H9 (cell line): ENCODE measurements around the gene PTGIR. TPM values are rescaled to one million over a fixed set of nuclear protein-coding genes. Genes with fewer than 3 reads are reported as not detected.
A peak's percentile ranks its signal among the peaks of the same experiment; 100 is the strongest.

Source experiments
- DNase-seq: peaks from one replicate; pipeline ENCODE4 v3.0.0-alpha.2; 2017
- H2AFZ ChIP-seq: one replicate; pipeline ENCODE4 v1.6.1; 2013; ENCODE audit warnings: mild to moderate bottlenecking, low read length, control low read depth, moderate library complexity
- H2AK5ac ChIP-seq: 2 replicates; pipeline ENCODE4 v1.6.1; 2013; ENCODE audit warnings: low read length, control low read depth, mixed read lengths; ENCODE audit not compliant: insufficient read length
- H2BK120ac ChIP-seq: one replicate; pipeline ENCODE4 v1.6.1; 2013; ENCODE audit warnings: low read depth, mild to moderate bottlenecking, low read length, control low read depth, inconsistent platforms; ENCODE audit not compliant: poor library complexity, severe bottlenecking
- H2BK12ac ChIP-seq: 2 replicates; pipeline ENCODE4 v1.6.1; 2013; ENCODE audit warnings: low read length, control low read depth, mixed read lengths, low read depth; ENCODE audit not compliant: insufficient read length
- H2BK15ac ChIP-seq: 2 replicates; pipeline ENCODE4 v1.6.1; 2013; ENCODE audit warnings: low read depth, low read length, control low read depth
- H2BK20ac ChIP-seq: one replicate; pipeline ENCODE4 v1.6.1; 2013; ENCODE audit warnings: low read depth, mild to moderate bottlenecking, low read length, control low read depth, inconsistent platforms; ENCODE audit not compliant: poor library complexity, severe bottlenecking
- H2BK5ac ChIP-seq: 2 replicates; pipeline ENCODE4 v1.6.1; 2013; ENCODE audit warnings: low read length, control low read depth, mixed read lengths; ENCODE audit not compliant: insufficient read length
- H3K14ac ChIP-seq: 2 replicates; pipeline ENCODE4 v1.6.1; 2013; ENCODE audit warnings: low read length, control low read depth; ENCODE audit not compliant: insufficient read depth
- H3K18ac ChIP-seq: 2 replicates; pipeline ENCODE4 v1.6.1; 2013; ENCODE audit warnings: low read depth, mild to moderate bottlenecking, mixed read lengths, low read length, control low read depth; ENCODE audit not compliant: insufficient read length
- H3K23ac ChIP-seq: 2 replicates; pipeline ENCODE4 v1.6.1; 2013; ENCODE audit warnings: low read length, control low read depth, mixed read lengths, low read depth; ENCODE audit not compliant: insufficient read length
- H3K23me2 ChIP-seq: 2 replicates; pipeline ENCODE4 v1.6.1; 2013; ENCODE audit warnings: low read depth, mild to moderate bottlenecking, mixed read lengths, low read length, control low read depth; ENCODE audit not compliant: insufficient read length, poor library complexity, severe bottlenecking
- H3K27ac ChIP-seq: 2 replicates; pipeline ENCODE4 v1.5.1; 2013; ENCODE audit warnings: low read length, control low read depth, mixed read lengths, low read depth; ENCODE audit not compliant: insufficient read length
- H3K27me3 ChIP-seq: 2 replicates; pipeline ENCODE4 v1.6.1; 2013; ENCODE audit warnings: low read length, control low read depth, inconsistent platforms; ENCODE audit not compliant: insufficient read depth
- H3K4ac ChIP-seq: 2 replicates; pipeline ENCODE4 v1.6.1; 2013; ENCODE audit warnings: low read depth, mild to moderate bottlenecking, control low read depth, inconsistent platforms, low read length, moderate library complexity
- H3K4me1 ChIP-seq: 2 replicates; pipeline ENCODE4 v1.6.1; 2013; ENCODE audit warnings: low read length, control low read depth, inconsistent platforms; ENCODE audit not compliant: insufficient read depth
- H3K4me2 ChIP-seq: 2 replicates; pipeline ENCODE4 v1.6.1; 2013; ENCODE audit warnings: low read length, control low read depth, mixed read lengths; ENCODE audit not compliant: insufficient read length, insufficient read depth
- H3K56ac ChIP-seq: 2 replicates; pipeline ENCODE4 v1.6.1; 2013; ENCODE audit warnings: low read depth, mild to moderate bottlenecking, mixed read lengths, low read length, control low read depth; ENCODE audit not compliant: insufficient read length
- H3K79me1 ChIP-seq: 2 replicates; pipeline ENCODE4 v1.6.1; 2013; ENCODE audit warnings: low read depth, mild to moderate bottlenecking, moderate library complexity, low read length, control low read depth, inconsistent platforms; ENCODE audit not compliant: insufficient read depth, poor library complexity, severe bottlenecking
- H3K79me2 ChIP-seq: 2 replicates; pipeline ENCODE4 v1.6.1; 2013; ENCODE audit warnings: low read length, control low read depth, inconsistent platforms; ENCODE audit not compliant: insufficient read depth
- H3K9ac ChIP-seq: 2 replicates; pipeline ENCODE4 v1.6.1; 2013; ENCODE audit warnings: low read length, control low read depth, mixed read lengths; ENCODE audit not compliant: insufficient read length; ENCODE audit errors: extremely low read depth
- H3K9me3 ChIP-seq: one replicate; pipeline ENCODE4 v1.6.1; 2013; ENCODE audit warnings: low read depth, low read length, inconsistent platforms; ENCODE audit not compliant: control insufficient read depth
- H3T11ph ChIP-seq: one replicate; pipeline ENCODE4 v1.6.1; 2013; ENCODE audit warnings: mild to moderate bottlenecking, low read length, control low read depth, inconsistent platforms
- H4K20me1 ChIP-seq: one replicate; pipeline ENCODE4 v1.6.1; 2013; ENCODE audit not compliant: control insufficient read depth, insufficient read length, insufficient read depth
- H4K5ac ChIP-seq: 2 replicates; pipeline ENCODE4 v1.6.1; 2013; ENCODE audit warnings: low read depth, mild to moderate bottlenecking, mixed read lengths, low read length, control low read depth; ENCODE audit not compliant: insufficient read length
- H4K8ac ChIP-seq: replicated peaks from 2 replicates; pipeline ENCODE4 v1.6.1; 2013; ENCODE audit warnings: low read length, control low read depth, mixed read lengths, low read depth; ENCODE audit not compliant: insufficient read length
- H4K91ac ChIP-seq: 2 replicates; pipeline ENCODE4 v1.6.1; 2013; ENCODE audit warnings: low read depth, mild to moderate bottlenecking, moderate library complexity, mixed read lengths, low read length, control low read depth; ENCODE audit not compliant: insufficient read length
- H3K27ac Mint-ChIP-seq, 3 experiments: 2 replicates in 2 of 3; 3 replicates in 1 of 3; pipeline ENCODE4 v1.8.0; 2020 to 2021; ENCODE audit warnings: mixed read lengths in 3 of 3, mild to moderate bottlenecking in 1 of 3, moderate library complexity in 1 of 3
- H3K27me3 Mint-ChIP-seq: 2 replicates; pipeline ENCODE4 v1.8.0; 2021; ENCODE audit warnings: low read depth, mild to moderate bottlenecking, moderate library complexity, mixed read lengths
- H3K36me3 Mint-ChIP-seq, 3 experiments: 2 replicates in 2 of 3; 3 replicates in 1 of 3; pipeline ENCODE4 v1.8.0; 2020 to 2021; ENCODE audit warnings: low read depth in 3 of 3, mixed read lengths in 3 of 3; ENCODE audit not compliant: insufficient read depth in 1 of 3
- H3K4me1 Mint-ChIP-seq, 2 experiments: 2 replicates each; pipeline ENCODE4 v1.8.0; 2020; ENCODE audit warnings: mixed read lengths in 2 of 2
- H3K4me3 Mint-ChIP-seq, 2 experiments: 2 replicates in 1 of 2; 3 replicates in 1 of 2; pipeline ENCODE4 v1.8.0; 2020 to 2021; ENCODE audit warnings: mild to moderate bottlenecking in 2 of 2, mixed read lengths in 2 of 2, moderate library complexity in 1 of 2
- H3K9me3 Mint-ChIP-seq, 2 experiments: 2 replicates in 1 of 2; 3 replicates in 1 of 2; pipeline ENCODE4 v1.8.0; 2020; ENCODE audit warnings: mild to moderate bottlenecking in 2 of 2, mixed read lengths in 2 of 2, moderate library complexity in 1 of 2
- WGBS: extraction: QIAGEN DNeasy Blood & Tissue Kit; methylation state at CpG from one replicate; pipeline ENCODE4 v1.1.7; 2013; ENCODE audit warnings: missing lambda C conversion rate, low lambda C conversion rate, mixed read lengths; ENCODE audit not compliant: insufficient read length; ENCODE audit errors: extremely low coverage; 5-methylcytosine and 5-hydroxymethylcytosine counted together
- total RNA-seq: library from RNA; stranded (reverse); gene quantifications from 2 replicates; pipeline ENCODE4 v1.2.1, GENCODE V29; 2021
- TF ChIP-seq, protein P1 (sequence below): fragments of 200-600 bp; sonication (generic); conservative IDR thresholded peaks from 3 replicates; pipeline ENCODE4 v1.8.0; 2021; ENCODE audit warnings: antibody characterized with exemption, mild to moderate bottlenecking

PTGIR gene
- total RNA-seq, 1 experiment from 2014 or later = not detected

DNA sequence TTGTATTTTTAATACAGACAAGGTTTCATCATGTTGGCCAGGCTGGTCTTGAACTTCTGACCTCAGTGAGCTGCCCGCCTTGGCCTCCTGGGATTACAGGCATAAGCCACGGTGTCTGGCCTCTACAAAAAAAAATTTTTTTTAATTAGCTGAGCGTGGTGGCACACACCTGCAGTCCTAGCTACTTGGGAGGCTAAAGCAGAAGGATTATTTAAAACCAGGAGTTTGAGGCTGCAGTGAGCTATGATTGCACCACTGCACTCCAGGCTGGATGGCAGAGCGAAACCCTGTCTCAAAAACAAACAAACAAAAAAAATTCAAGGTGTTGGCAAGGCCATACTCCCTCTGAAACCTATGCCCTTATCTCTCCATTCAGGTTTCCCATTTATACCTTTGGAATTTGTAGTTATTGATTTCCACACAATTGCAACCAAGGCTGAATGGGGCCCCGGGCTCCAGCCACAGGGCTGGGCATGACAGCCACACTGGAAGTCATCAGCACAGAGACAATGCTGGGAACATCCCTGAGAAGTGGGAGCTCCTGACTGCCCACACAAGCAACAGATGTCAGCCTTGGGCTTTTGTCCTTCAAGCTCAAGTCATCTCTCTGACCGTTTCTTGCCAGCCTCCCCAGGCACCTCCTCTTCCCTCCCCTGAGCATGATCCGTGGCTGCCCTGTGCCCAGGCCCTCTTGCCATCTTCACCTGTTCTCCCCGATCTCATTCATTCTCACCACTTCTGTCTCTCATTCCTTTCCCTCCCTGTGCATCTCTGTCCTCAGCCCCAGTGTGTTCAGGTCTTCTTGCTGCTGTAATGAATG lies 51.0 kb downstream of the PTGIR start:
- H2BK15ac ChIP-seq = no peak overlapping the region
- no peaks in the 10 kb centered on the region for H3K23me2 ChIP-seq
- H3K4ac ChIP-seq = no peak overlapping the region
- H3K9me3 ChIP-seq = no peaks in the 10 kb centered on the region
- Mint-ChIP-seq H3K4me3 (no peak overlapping the region), H3K27ac (peak overlapping the region in 1 of 3 experiments; percentile 8; a peak in 3 of 7 replicates), H3K36me3 (no peaks in the 10 kb centered on the region), H3K27me3 (peaks cover 7% of the 10 kb centered on the region), H3K4me1 (peaks cover 0 to 10% of the 10 kb centered on the region in 2 experiments; a peak in 3 of 4 replicates), H3K9me3 (no peaks in the 10 kb centered on the region; a peak in 1 of 5 replicates)
- no peak overlapping the region for H2BK20ac ChIP-seq
- no peak overlapping the region for H3K9ac ChIP-seq
- H4K91ac ChIP-seq = no peak overlapping the region
- no peak overlapping the region for H3K18ac ChIP-seq
- no CpG with 5 or more reads among the region's 8 CpGs for WGBS
- no peak overlapping the region for H3K56ac ChIP-seq
- no peak overlapping the region for H3K23ac ChIP-seq
- H3K4me1 ChIP-seq = no peaks in the 10 kb centered on the region
- no peak overlapping the region for H4K8ac ChIP-seq
- no peak overlapping the region for H2BK120ac ChIP-seq
- H4K20me1 ChIP-seq = peaks cover 2% of the 10 kb centered on the region
- H3K27me3 ChIP-seq = no peaks in the 10 kb centered on the region
- no peak overlapping the region for H2BK5ac ChIP-seq
- TF ChIP-seq, protein P1, sequence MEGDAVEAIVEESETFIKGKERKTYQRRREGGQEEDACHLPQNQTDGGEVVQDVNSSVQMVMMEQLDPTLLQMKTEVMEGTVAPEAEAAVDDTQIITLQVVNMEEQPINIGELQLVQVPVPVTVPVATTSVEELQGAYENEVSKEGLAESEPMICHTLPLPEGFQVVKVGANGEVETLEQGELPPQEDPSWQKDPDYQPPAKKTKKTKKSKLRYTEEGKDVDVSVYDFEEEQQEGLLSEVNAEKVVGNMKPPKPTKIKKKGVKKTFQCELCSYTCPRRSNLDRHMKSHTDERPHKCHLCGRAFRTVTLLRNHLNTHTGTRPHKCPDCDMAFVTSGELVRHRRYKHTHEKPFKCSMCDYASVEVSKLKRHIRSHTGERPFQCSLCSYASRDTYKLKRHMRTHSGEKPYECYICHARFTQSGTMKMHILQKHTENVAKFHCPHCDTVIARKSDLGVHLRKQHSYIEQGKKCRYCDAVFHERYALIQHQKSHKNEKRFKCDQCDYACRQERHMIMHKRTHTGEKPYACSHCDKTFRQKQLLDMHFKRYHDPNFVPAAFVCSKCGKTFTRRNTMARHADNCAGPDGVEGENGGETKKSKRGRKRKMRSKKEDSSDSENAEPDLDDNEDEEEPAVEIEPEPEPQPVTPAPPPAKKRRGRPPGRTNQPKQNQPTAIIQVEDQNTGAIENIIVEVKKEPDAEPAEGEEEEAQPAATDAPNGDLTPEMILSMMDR = no peak
- H2AFZ ChIP-seq = no peak overlapping the region
- no peak overlapping the region for H4K5ac ChIP-seq
- H3K27ac ChIP-seq = no peak overlapping the region
- DNase-seq = no peak
- H3T11ph ChIP-seq = no peak overlapping the region
- H3K79me2 ChIP-seq = no peaks in the 10 kb centered on the region
- no peak overlapping the region for H2BK12ac ChIP-seq
- no peak overlapping the region for H3K4me2 ChIP-seq
- H3K79me1 ChIP-seq = no peaks in the 10 kb centered on the region
- H3K14ac ChIP-seq = no peak overlapping the region
- no peak overlapping the region for H2AK5ac ChIP-seq
